ENCODE results near the gene HPS5. TPM values are rescaled to one million over a fixed set of nuclear protein-coding genes. Genes with fewer than 3 reads are reported as not detected.

The HPS5 gene
- total RNA-seq, 8 experiments from 2014 or later = 12.9 to 33.2 (median 19.0) TPM

DNA sequence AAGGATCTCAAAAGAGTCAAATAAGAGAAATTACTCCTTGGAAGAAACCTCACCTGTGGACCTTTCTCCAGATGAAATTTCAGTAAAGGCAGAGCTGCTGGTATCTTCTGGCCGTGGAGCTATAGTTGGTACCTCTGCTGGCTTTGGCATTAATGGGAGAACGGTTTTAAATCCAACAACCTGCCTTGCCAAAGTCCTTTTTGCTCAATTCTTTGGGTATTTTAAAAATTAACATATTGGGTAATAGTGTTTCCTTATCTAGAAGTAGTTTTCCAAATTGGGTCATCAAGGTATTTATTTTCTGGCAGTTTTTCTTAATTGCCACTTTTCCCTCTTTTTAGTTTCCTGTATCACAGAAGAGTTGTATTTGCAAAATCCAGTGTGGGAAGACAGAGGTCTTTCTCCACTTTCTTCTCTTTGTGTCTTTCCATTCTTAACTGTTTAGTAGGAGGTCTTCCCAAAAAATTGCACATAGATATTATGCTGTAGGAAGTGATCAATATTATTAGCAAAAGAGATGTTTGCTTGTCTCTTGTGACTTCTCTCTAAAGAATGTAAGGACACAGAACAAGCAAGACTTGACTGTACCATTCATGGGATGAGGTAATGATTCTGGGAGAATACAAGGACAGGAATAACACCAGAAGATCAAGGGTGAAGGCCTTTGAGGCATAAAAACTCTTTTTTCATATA, 85.1 kb downstream of the HPS5 start, which contains the start of gene SAA4:
Gene SAA4 (minus strand): TSS at position 139 of the 693 bp plus-strand sequence. CDS start 876 bp downstream, outside the sequence.
- in situ Hi-C loops (cut with MboI; ENCODE audit: low pct_unique_long_range_greater_than_20kb in 2 of 9, low sequenced_read_pairs in 9 of 9, unreplicated experiment in 9 of 9) = no loop called here
- H3K4me3 ChIP-seq = no peak within 1 kb of the TSS
- WGBS, 10 experiments = 0 to 90% (median 47%) methylated on average over 1 to 2 of the region's 2 CpGs; no CpG with 5 or more reads in 2 of the 10 experiments
- no peak within 1 kb of the TSS for H3K27ac ChIP-seq
- no peaks in the 10 kb centered on the region for H3K4me1 ChIP-seq (replicated peaks in 1 of 2)
- no peak for ATAC-seq (replicated peaks in 6 of 8)

DNA sequence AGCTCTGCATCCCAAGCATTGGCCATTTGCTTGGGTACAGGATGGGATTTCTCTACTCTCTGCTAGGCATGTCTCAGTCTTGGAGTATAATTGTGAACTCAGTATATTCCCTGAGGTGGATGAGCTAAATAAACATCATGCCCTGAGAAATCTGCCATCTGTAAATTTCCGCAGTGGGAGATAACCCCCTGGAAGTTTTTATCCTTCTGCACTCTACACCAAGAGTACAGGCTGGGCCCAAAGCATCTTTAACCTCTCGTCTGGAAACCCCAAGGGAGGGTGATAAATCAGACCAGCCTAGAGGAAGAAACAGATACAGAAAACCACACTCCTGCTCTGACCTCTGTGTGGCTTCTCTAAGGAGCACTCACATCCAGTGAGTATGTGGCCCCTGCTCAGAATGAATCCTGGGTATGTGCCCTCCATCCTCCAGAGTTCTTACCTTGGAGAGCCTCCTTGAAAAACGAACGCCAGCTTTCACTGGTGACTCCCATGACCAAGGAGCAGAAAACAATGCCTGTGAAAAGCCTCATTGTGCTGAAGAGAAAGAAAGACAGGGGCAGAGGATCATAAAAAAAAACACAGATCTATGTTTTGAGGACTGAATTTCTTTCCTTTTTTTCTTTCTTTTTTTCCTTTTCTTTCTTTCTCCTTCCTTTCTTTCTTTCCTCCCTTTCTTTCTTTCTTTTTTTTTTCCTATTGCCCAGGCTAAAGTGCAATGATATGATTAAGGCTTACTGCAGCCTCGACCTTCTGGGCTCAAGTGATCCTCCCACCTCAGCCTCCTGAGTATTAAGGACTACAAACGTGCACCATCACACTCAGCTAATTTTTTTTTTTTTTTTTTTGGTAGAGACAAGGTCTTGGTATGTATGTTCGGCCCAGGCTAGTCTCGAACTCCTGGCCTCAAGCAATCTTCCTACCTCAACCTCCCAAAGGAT, 86.3 kb downstream of the HPS5 start:
- Histone ChIP-seq H3K27ac (no peak overlapping the region), H3K4me1 (replicated peaks in 1 of 2) (no peaks in the 10 kb centered on the region), H3K4me3 (no peak overlapping the region)
- in situ Hi-C loops (cut with MboI; ENCODE audit: low pct_unique_long_range_greater_than_20kb in 2 of 9, low sequenced_read_pairs in 9 of 9, unreplicated experiment in 9 of 9) = no loop called here
- 22 to 78% (median 50%) methylated on average over 1 to 7 of the region's 8 CpGs for WGBS, 10 experiments
- ATAC-seq (replicated peaks in 6 of 8) = no peak

GRCh38 chr11:18233912-18234311, 88.0 kb downstream of the HPS5 start:
- Histone ChIP-seq H3K4me3 (no peak overlapping the region), H3K4me1 (replicated peaks in 1 of 2) (no peaks in the 10 kb centered on the region), H3K27ac (no peak overlapping the region)
- WGBS, 10 experiments = 19 to 100% (median 74%) methylated on average over 1 to 4 of the region's 4 CpGs
- ATAC-seq (replicated peaks in 6 of 8) = no peak
- in situ Hi-C loops (cut with MboI; ENCODE audit: low pct_unique_long_range_greater_than_20kb in 2 of 9, low sequenced_read_pairs in 9 of 9, unreplicated experiment in 9 of 9) = no loop called here

DNA sequence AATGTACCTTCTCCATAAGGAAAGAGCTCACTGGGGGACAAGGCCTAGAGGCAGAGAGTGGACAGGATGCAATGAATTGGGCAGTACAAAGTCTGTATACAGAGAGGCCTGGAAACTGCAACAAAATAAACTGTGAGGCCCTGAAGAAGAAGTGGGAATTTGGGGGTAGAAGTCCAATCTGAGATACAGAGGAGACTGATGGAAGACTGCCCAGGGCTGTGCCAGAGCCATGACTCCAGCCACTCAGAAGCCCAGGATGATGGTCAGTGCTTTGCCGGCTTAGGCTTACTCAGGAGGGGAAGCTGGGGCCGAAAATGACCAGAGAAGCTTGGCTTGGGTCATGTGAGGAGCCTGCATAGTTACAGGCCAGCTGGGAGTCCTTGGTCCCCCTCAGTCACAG, 91.1 kb downstream of the HPS5 start:
- Histone ChIP-seq H3K4me1 (replicated peaks in 1 of 2) (no peaks in the 10 kb centered on the region), H3K27ac (no peak overlapping the region), H3K4me3 (no peak overlapping the region)
- 50 to 86% (median 80%) methylated on average over 1 to 2 of the region's 2 CpGs; no CpG with 5 or more reads in 7 of the 10 experiments for WGBS, 10 experiments
- ATAC-seq (replicated peaks in 6 of 8) = no peak
- in situ Hi-C loops (cut with MboI; ENCODE audit: low pct_unique_long_range_greater_than_20kb in 2 of 9, low sequenced_read_pairs in 9 of 9, unreplicated experiment in 9 of 9) = no loop called here

DNA sequence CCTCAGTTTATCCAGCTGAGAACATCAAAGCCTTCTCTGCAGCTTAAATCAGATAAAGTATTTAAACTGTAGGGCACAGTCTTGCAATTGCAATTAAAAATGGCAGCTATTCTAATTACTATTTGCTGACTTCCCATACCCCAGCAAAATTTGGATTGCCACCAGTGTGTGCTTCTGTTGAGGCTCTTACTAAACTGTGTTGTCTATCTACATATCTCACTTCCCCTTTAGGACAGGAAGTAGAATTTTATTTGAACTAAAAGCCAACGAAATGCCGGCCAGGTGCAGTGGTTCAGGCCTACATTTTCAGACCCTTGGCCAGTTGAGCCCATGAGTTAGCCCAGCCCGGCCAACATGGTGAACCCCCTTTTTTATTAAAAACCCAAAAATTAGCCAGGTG, 92.4 kb downstream of the HPS5 start:
- H3K27ac ChIP-seq = no peak overlapping the region
- H3K4me1 ChIP-seq (replicated peaks in 1 of 2) = no peaks in the 10 kb centered on the region
- in situ Hi-C loops (cut with MboI; ENCODE audit: low pct_unique_long_range_greater_than_20kb in 2 of 9, low sequenced_read_pairs in 9 of 9, unreplicated experiment in 9 of 9) = no loop called here
- H3K4me3 ChIP-seq = no peak overlapping the region
- WGBS, 10 experiments = no CpG with 5 or more reads among the region's 3 CpGs
- ATAC-seq (replicated peaks in 6 of 8) = no peak

Other genes starting within 250 kb of the HPS5 start
- 10 to 100 TPM in 7 of 8 experiments, 1 to 10 TPM in 1; 7.5 to 36.2 (median 27.3) TPM for gene SAAL1, start 216.1 kb downstream of the HPS5 start, total RNA-seq
- gene MRGPRX3, start 189.6 kb downstream of the HPS5 start, total RNA-seq = under 1 TPM in 2 of 8 experiments, not detected in 6; 0.24 to 0.49 TPM
- gene MRGPRX4, start 149.3 kb downstream of the HPS5 start, total RNA-seq = under 1 TPM in 1 of 8 experiments, not detected in 7; 0.20 TPM
- not detected for gene SAA4, start 85.3 kb downstream of the HPS5 start, total RNA-seq
- gene SAA2, start 73.5 kb downstream of the HPS5 start, total RNA-seq = 1 to 10 TPM in 1 of 8 experiments, under 1 TPM in 3, not detected in 4; 0.29 to 1.1 (median 0.65) TPM
- gene SAA1, start 55.9 kb downstream of the HPS5 start, total RNA-seq = 1 to 10 TPM in 1 of 8 experiments, not detected in 7; 1.7 TPM
- gene GTF2H1, start 427 bp upstream of the HPS5 start, total RNA-seq = 10 to 100 TPM; 22.9 to 88.8 (median 41.7) TPM
- gene LDHA, start 72.4 kb upstream of the HPS5 start, total RNA-seq = 100 to 1,000 TPM; 227 to 767 (median 525) TPM
- gene LDHC, start 90.2 kb upstream of the HPS5 start, total RNA-seq = 1 to 10 TPM in 1 of 8 experiments, not detected in 7; 2.4 TPM
- gene LDHAL6A, start 133.7 kb upstream of the HPS5 start, total RNA-seq = under 1 TPM; 0.09 to 0.91 (median 0.29) TPM
- gene TSG101, start 204.8 kb upstream of the HPS5 start, total RNA-seq = 100 to 1,000 TPM in 1 of 8 experiments, 10 to 100 TPM in 7; 57.3 to 100 (median 86.0) TPM